GM21381 (cell line): ENCODE data around the gene SCN4B.

Experiments used
- ATAC-seq: cut with Tn5 transposase; IDR thresholded peaks from one replicate; pipeline ENCODE4 v1.9.1; 2021; ENCODE audit warnings: mild to moderate bottlenecking, moderate library complexity; ENCODE audit not compliant: unreplicated experiment

SCN4B gene

GRCh38 chr11:118174006-118174567 lies 21.5 kb upstream of the SCN4B start:
- ATAC-seq, result no peak

GRCh38 chr11:118172356-118172755 lies 19.7 kb upstream of the SCN4B start:
- no peak for ATAC-seq

- no peak for ATAC-seq
Observed at GRCh38 chr11:118171269-118172062, 18.8 kb upstream of the SCN4B start.

- ATAC-seq, result no peak
Observed at GRCh38 chr11:118170882-118171268, 18.3 kb upstream of the SCN4B start.

GRCh38 chr11:118170231-118170630 lies 17.6 kb upstream of the SCN4B start:
- ATAC-seq, result no peak

GRCh38 chr11:118169300-118170140 lies 16.9 kb upstream of the SCN4B start:
- ATAC-seq, result no peak

- ATAC-seq, result no peak
Observed at GRCh38 chr11:118168751-118169150, 16.1 kb upstream of the SCN4B start.

- no peak for ATAC-seq
Observed at GRCh38 chr11:118168316-118168715, 15.7 kb upstream of the SCN4B start.

- no peak for ATAC-seq
Observed at GRCh38 chr11:118167906-118168305, 15.3 kb upstream of the SCN4B start.

GRCh38 chr11:118167253-118167652 lies 14.6 kb upstream of the SCN4B start:
- ATAC-seq, result no peak

GRCh38 chr11:118166641-118167040 lies 14.0 kb upstream of the SCN4B start:
- ATAC-seq, result no peak

- ATAC-seq, result no peak
Observed at GRCh38 chr11:118164885-118165284, 12.3 kb upstream of the SCN4B start.

GRCh38 chr11:118163494-118163893 lies 10.9 kb upstream of the SCN4B start:
- no peak for ATAC-seq

GRCh38 chr11:118162846-118163245 lies 10.2 kb upstream of the SCN4B start:
- ATAC-seq, result no peak

GRCh38 chr11:118161786-118162185 lies 9.2 kb upstream of the SCN4B start:
- no peak for ATAC-seq

- ATAC-seq, result no peak
Observed at GRCh38 chr11:118157186-118157895, 4.7 kb upstream of the SCN4B start.

GRCh38 chr11:118156531-118157185 lies 4.0 kb upstream of the SCN4B start:
- no peak for ATAC-seq

GRCh38 chr11:118155776-118156530 lies 3.3 kb upstream of the SCN4B start:
- no peak for ATAC-seq

- ATAC-seq, result no peak
Observed at GRCh38 chr11:118154641-118155040, 2.0 kb upstream of the SCN4B start.

GRCh38 chr11:118153976-118154375 lies 1.4 kb upstream of the SCN4B start:
- no peak for ATAC-seq
